HFFc6 (cell line): ENCODE data around the gene PPP1R8. TPM values are rescaled to one million over a fixed set of nuclear protein-coding genes. Genes with fewer than 3 reads are reported as not detected.
"Not testable (repeated sequence)": the region's sequence is repeated elsewhere in the genome, so short reads cannot be mapped to it uniquely, and the experiment has no call there.

Source experiments
- DNase-seq: peaks from one replicate; pipeline ENCODE4 v3.0.0-alpha.2; 2018
- H3K27ac Mint-ChIP-seq: 2 replicates; pipeline ENCODE4 v1.8.0; 2020; ENCODE audit warnings: mild to moderate bottlenecking, mixed read lengths
- H3K27me3 Mint-ChIP-seq: 2 replicates; pipeline ENCODE4 v1.8.0; 2021; ENCODE audit warnings: mild to moderate bottlenecking, moderate library complexity, mixed read lengths; ENCODE audit not compliant: insufficient read depth
- H3K36me3 Mint-ChIP-seq: 2 replicates; pipeline ENCODE4 v1.8.0; 2021; ENCODE audit warnings: low read depth, mixed read lengths
- H3K4me1 Mint-ChIP-seq: 2 replicates; pipeline ENCODE4 v1.8.0; 2020; ENCODE audit warnings: low read depth, mixed read lengths
- H3K4me3 Mint-ChIP-seq: 2 replicates; pipeline ENCODE4 v1.8.0; 2020; ENCODE audit warnings: mild to moderate bottlenecking, moderate library complexity, mixed read lengths
- H3K9me3 Mint-ChIP-seq: 2 replicates; pipeline ENCODE4 v1.8.0; 2020; ENCODE audit warnings: mild to moderate bottlenecking, mixed read lengths
- CTCF ChIP-seq: fragments of 200-600 bp; sonication (generic); IDR thresholded peaks from 2 replicates; pipeline ENCODE4 v1.5.0; 2021; ENCODE audit warnings: antibody characterized with exemption, mild to moderate bottlenecking
- total RNA-seq, 6 experiments: library from RNA; stranded (reverse); fragmentation: NEBNext Ultra II Directional; extraction: Animal tissue kit (Norgen Biotek cat#: 25700); gene quantifications; 2 replicates in 1 of 6; 3 replicates in 5 of 6; pipeline ENCODE4 v1.2.3, GENCODE V29; 2021

PPP1R8 gene
- total RNA-seq, 6 experiments from 2014 or later = 38.1 to 45.3 (median 39.1) TPM

GRCh38 chr1:27835046-27835445 lies 4.5 kb downstream of the PPP1R8 start:
- Mint-ChIP-seq H3K9me3 (peaks cover 11% of the 10 kb centered on the region; the same call in 1 of the 2 replicates), H3K27me3 (no peaks in the 10 kb centered on the region; the same call in 1 of the 2 replicates), H3K4me3 (no peak overlapping the region), H3K4me1 (peaks cover 23% of the 10 kb centered on the region), H3K27ac (no peak overlapping the region), H3K36me3 (peaks cover 17% of the 10 kb centered on the region)
- DNase-seq = no peak
- TF ChIP-seq CTCF = no peak

- Mint-ChIP-seq H3K4me1 (peaks cover 23% of the 10 kb centered on the region), H3K27me3 (no peaks in the 10 kb centered on the region), H3K36me3 (peaks cover 17% of the 10 kb centered on the region), H3K27ac (no peak overlapping the region; the same call in 1 of the 2 replicates), H3K9me3 (peaks cover 11% of the 10 kb centered on the region; the same call in 1 of the 2 replicates), H3K4me3 (no peak overlapping the region)
- no peak for DNase-seq
- TF ChIP-seq CTCF = no peak
These were observed 4.9 kb downstream of the PPP1R8 start for GRCh38 chr1:27835501-27835900.

GRCh38 chr1:27849951-27850350 lies 19.4 kb downstream of the PPP1R8 start:
- H3K36me3 Mint-ChIP-seq = peaks cover 23% of the 10 kb centered on the region

GRCh38 chr1:27855085-27855484 lies 24.5 kb downstream of the PPP1R8 start:
- H3K27ac Mint-ChIP-seq = no peak overlapping the region; the same call in 1 of the 2 replicates
- no peaks in the 10 kb centered on the region for H3K9me3 Mint-ChIP-seq
- H3K4me1 Mint-ChIP-seq = peaks cover 12% of the 10 kb centered on the region
- DNase-seq = no peak
- no peak for TF ChIP-seq CTCF
- H3K36me3 Mint-ChIP-seq = peaks cover 2% of the 10 kb centered on the region; the same call in 1 of the 2 replicates
- H3K27me3 Mint-ChIP-seq = no peaks in the 10 kb centered on the region; the same call in 1 of the 2 replicates
- H3K4me3 Mint-ChIP-seq = no peak overlapping the region

More at GRCh38 chr1:27849951-27850350, 19.4 kb downstream of the PPP1R8 start:
- DNase-seq = no peak
- Mint-ChIP-seq H3K27me3 (no peaks in the 10 kb centered on the region), H3K9me3 (no peaks in the 10 kb centered on the region), H3K27ac (no peak overlapping the region), H3K4me1 (no peaks in the 10 kb centered on the region), H3K4me3 (no peak overlapping the region)
- TF ChIP-seq CTCF = no peak

- no peak for DNase-seq
- Mint-ChIP-seq H3K27ac (no peak overlapping the region), H3K4me3 (no peak overlapping the region), H3K36me3 (no peaks in the 10 kb centered on the region), H3K9me3 (no peaks in the 10 kb centered on the region), H3K27me3 (no peaks in the 10 kb centered on the region; the same call in 1 of the 2 replicates), H3K4me1 (peaks cover 18% of the 10 kb centered on the region)
- TF ChIP-seq CTCF = no peak
These were observed 26.2 kb downstream of the PPP1R8 start for GRCh38 chr1:27856561-27857343.

- not testable (repeated sequence) for H3K36me3 Mint-ChIP-seq, H3K27me3 Mint-ChIP-seq, H3K27ac Mint-ChIP-seq, H3K9me3 Mint-ChIP-seq, DNase-seq, H3K4me3 Mint-ChIP-seq
- peaks cover 23% of the 10 kb centered on the region for H3K4me1 Mint-ChIP-seq
These were observed 27.0 kb downstream of the PPP1R8 start for GRCh38 chr1:27857552-27857951.
